HUDEP-2 (cell line): ENCODE results near the gene FOSB.

Experiments used
- DNase-seq, 76 experiments: peaks; one replicate each; lab custom pipeline; 2025; ENCODE audit not compliant: unreplicated experiment in 76 of 76; lab: John Stamatoyannopoulos, UW

The FOSB gene

DNA sequence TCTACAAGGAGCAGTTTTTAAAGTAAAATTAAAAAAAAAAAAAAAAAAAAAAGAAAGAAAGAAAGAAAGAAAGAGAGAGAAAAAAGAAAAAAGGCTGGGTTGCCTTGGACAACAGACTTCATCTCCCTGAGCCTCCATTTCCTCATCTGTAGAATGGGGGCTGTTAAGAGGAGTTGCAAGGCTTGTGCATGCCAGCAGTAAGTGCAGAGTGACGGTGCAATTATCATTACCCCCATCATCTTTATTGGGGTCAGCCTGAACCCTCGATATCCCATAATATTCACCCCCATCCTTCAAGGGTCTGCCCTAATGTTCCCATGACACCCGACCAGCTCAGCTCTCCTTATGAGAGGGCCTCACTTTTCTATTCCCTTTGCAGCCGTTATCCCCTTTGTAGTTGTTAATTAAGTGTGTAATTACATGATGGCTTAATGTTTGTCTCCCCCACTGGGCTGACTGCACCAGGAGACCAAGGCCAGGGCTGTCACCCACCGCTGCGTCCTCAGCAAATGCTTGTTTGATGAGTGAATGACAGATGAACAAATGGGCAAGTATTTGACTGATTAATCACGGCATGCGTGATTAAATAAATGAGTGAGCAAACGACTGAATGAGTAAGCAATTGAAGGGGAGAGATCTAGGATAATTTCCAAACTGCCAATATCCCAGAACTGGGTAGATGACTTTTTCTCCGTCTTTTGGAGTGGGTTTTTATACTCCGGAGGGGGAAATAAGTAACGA, 10.1 kb downstream of the FOSB start:
- DNase-seq = no peak

DNA sequence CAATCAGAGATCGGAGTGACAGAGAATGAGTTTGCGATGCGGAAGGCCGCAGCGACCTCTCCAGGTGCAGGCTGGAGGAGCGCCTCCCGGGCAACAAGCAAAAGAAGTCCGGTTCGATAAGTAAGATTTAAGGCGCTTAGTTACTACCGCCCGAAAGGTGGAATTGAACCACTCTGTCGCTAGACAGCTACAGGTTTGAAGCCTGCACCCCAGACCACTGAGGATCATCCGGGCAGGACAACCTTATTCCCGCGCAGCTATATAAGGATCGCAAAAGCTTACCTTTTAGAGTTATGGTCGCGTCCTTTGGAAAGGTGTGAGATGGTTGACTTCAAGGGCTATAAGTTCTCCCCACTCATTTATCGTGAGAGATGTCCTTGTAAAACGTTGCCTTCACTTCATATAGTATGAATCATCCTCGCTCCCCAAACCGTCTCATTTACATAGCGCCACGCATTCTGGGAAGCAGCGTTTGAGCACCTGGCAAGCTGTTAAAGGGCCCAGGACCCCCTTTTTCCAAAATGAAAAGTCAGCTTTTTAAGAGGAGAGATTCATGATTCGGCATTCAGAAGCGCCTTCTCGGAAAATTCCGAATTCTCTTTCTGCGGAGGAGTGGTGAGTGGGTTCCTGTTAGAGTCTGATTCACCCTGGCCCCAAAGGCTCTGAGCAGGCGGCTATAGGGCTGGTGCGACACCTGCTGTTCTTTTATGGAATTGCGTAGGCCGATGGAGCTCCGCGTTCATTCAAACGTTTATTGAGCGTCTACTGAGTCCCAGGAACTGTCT, 10.8 kb downstream of the FOSB start:
- DNase-seq = peak in 75 of 76 experiments; percentile 76 to 97 (median 88)

DNA sequence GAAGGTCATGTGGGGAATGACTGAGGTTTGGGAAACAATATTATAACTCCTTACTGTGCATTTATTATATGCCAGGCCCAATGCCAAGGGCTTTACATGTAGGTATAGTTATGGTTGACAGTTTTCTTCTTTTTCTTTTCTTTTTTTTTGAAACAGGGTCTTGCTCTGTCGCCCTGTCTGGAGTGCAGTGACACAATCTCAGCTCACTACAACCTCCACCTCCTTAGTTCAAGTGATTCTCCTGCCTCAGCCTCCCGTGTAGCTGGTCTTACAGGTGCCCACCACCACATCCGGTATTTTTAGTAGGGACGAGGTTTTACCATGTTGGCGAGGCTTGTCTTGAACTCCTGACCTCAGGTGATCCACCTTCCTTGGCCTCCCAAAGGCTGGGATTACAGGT, 15.2 kb downstream of the FOSB start:
- no peak for DNase-seq

DNA sequence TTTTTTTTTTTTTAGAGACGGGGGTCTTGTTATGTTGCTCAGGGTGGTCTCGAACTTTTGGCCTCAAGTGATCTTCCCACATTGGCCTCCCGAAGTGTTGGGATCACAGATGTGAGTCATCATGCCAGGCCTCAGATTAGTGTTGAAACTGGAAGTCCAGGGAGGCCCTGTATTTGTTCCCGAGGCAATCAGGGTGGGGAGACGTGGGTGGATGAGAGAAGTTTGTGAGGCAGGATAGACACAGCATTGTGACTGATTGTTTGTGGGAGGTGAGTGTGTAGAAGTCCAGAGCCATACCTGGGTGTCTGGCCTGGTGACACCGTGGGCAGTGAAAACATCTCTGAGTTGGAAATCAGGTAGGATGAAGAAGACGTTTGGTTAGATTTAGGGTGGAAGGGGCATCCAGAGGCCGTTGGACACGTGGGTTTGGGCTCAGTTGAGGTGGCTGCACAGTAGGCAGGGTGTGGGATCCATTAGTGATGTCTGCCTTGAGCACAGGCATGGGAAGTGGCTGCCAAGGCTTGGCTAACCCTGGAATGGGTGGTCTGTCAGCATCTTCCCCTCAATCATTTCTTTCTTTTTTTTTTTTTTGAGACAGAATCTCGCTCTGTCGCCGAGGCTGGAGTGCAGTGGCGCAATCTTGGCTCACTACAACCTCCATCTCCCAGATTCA, 16.6 kb downstream of the FOSB start:
- DNase-seq = no peak

DNA sequence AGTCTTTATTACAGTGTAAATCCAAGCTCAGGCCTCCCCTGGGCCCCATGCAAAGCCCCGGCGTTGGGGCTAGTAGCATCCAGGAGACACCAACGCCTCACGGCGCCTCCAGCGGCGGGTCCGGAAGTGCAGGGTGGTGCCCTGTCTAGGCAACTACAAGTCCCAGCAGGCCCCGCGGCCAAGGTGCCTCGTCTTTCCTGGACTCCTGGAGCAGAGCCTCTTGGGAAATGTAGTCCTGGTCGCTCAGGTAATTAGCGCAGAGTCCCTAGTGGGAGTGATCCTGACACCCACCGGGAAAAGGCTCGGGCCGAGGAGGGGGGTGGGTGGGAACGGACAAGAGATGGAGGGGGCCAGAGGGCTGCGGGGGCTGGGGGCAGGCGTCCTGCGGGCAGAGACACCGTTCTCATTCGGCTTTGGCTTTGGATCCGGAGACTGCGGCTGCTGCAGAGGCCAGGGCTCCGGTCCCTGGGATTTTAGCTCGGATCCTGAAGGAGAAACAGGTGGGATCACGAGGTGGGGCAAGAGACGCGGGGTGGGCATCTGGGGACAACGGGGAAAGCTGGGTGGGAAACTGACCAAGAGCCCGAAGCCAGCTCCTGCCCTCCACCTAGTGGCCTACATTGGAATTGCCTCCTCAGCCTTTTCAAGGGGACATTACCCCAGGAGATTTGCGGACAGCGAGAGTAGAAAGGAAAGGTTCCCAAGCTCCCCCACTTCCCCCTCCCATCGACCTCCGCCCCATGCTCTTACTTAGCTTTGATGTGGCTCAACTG, 17.7 kb downstream of the FOSB start:
- DNase-seq = peak in 75 of 76 experiments; percentile 81 to 99 (median 96)

DNA sequence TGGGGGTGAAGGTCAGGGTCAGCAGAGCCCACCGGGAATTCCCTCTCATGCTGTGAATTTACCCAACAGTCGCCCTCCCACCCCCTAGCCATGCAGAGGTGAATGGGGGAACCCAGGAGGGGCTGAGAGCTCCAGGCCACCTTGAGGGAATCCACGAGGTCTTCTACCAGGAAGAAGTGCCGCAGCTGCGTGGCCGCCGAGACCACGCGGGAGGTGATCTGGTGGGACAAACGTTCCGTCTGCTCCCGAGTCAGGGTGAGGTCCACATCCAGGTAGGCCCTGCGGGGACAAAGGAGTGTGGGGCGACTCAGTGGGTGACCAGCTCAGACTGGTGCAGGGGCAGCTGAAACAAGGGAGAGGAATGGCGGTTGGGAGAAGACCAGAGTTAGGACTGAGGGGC, 20.9 kb downstream of the FOSB start:
- no peak for DNase-seq

DNA sequence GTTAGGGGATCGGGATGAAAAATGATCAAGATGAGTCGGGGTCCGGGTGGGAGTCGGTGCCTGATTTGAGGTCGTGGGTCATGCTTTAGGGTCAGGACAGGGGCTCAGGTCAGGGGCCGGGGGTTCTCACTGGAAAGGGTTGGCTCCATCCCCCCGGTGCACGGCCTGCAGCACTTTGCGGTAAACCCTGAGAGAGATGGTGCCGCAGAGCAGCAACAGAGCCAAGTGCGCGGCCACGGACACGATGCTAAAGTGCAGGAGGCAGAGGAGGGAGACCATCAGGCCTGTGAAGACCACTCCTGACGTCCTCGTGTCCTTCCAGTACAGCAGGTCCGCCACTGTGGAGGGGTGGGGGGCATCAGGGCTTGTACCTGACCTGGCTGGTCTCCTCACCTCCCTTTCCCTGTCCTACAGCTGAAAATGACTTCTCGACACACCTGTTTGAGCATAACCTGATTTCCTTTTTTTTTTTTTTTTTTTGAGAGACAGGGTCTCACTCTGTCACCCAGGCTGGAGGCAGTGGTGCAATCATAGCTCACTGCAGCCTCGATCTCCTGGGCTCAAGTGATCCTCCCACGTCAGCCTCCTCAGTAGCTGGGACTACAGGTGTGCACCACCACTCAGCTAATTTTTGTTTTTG, 21.5 kb downstream of the FOSB start:
- DNase-seq = no peak

DNA sequence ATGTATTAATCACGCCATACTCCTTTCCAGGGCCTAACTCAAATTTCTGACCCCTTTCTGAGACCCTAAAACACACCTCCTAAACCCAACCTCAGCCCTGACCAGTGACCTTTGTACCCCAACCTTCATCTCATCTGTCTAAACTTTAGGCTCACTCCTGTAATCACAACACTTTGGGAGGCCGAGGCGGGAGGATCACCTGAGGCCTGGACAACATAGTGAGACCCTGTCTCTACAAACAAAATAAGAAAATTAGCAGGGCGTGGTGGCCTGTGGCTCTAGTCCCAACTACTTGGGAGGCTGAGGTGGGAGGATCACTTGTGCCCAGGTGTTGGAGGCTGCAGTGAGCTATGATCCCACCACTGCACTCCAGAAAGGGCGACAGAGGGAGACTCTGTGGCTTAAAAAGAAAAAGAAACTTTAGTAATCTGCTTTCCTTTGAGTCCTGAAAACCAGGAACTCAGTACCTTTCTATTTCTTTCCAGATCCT, 24.4 kb downstream of the FOSB start:
- DNase-seq = no peak

DNA sequence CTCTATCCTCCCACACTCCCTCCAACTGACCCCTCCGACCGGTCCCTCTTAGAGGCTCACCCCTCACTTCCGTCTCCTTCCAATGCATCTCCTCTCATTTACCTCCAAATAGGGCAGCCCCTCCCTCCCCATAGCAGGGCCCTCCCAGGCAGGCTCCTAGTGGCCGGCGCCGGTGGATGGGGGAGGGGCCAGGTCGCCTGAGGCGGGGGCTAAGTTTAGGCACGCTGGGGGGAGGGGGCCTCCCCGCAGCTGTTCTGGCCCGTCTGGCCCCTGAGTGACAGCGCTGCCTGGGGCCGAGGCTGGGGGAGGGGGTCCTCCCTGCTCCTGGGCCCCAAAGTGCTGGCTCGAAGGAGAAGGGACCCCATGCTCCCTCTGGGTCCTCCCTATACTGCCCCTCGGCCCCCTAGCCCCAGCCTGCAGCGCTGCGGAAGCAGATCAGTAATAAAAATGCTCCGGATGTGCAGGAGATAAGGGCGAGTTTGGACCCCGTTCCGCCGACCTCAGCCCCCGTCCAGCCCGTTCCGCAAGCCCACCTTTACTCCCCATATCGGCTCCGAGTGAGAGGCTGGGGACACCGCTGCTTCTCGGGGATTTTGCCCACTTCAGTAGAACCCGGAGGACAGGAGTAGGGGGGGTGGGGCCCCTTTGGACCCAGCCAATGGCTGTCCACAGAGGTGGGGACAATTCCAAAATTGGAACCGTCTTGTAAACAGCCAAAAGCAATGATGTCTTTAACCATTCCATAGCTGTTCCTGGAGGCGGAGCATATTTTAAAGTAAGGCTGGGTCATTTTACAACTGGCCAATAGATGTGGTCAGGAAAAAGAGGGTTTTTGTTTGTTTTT, 25.1 kb downstream of the FOSB start:
- peak in 23 of 76 experiments; percentile 7 to 50 (median 25) for DNase-seq

DNA sequence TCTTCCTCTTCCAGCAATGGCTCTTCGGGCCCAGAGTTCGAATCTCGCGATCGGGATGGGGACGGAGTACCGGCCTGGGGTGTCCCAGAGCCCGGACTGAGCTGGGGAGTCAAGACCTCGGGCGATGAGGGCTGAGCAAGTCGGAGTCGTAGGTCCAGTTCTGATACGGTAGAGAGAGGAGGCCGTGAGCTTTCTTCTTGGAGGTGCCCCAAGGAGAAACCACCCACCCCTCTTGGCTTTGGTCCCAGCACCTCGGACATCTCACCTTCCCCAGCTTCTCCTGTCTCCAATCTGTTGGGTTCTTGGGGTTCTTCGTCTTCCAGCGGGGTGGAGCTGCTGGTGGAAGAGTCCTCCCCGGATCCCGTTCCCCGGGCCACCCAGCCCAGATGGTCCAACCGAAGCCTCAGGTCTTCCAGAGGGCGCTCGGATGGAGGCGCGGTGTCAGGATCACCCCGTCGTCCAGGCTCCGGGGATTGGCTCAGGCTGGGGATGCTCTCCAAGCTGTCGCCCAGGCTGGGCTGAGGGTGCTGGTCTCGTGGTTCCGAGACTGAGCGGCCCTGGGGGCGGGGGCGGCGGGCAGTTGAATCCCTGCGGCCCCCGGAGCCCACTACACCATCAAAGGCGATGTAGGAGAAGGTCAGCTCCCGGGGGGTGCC, 26.6 kb downstream of the FOSB start:
- DNase-seq = no peak

DNA sequence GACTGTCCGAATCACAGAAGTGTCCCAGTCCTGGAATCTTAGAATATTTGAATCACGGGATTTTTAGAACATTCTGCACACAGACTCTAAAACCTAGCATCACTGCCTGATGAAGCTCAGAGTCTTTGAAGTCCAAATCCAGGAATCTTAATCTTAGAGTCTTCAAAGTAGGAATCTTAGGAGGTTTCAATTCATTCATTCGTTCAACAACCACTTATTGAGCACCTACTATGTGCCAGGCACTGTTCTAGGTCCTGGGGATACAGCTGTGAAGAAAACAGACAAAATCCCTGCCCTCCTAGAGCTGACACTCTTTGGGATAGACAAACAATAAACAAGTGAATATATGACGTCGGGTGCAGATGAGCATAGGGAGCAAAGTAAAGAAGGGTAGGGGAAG, 27.4 kb downstream of the FOSB start:
- no peak for DNase-seq

DNA sequence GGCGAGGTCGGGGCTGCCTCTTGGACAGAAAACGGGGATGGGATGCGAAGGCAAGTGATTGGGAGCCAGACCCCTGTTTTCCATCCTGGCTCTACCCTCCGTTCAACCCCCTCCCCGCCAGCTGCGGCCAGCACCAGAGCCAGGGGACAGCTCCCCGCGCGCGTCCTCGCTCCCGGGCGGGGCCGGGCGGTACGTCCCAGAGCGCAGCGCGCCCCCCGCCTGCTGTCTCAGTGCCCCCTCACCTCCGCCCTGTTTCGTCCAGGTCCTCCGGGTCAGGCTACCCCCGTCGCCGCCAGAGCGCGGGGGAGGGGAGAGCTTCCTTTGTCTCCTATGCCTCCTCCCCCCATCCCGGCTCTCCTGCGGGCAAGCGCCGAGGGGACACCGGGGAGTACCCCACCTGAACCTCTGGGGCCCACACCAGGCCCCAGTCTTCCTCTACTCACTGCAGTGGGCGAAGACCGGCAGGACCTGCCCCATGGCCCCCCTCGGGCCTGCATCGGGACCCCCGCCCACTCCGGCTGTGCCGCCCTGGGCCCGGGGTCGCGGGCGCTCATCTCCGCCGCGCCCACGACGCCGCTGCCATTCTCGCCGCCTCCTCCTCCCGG, 28.7 kb downstream of the FOSB start:
- DNase-seq = peak in 16 of 76 experiments; percentile 10 to 45 (median 30)

DNA sequence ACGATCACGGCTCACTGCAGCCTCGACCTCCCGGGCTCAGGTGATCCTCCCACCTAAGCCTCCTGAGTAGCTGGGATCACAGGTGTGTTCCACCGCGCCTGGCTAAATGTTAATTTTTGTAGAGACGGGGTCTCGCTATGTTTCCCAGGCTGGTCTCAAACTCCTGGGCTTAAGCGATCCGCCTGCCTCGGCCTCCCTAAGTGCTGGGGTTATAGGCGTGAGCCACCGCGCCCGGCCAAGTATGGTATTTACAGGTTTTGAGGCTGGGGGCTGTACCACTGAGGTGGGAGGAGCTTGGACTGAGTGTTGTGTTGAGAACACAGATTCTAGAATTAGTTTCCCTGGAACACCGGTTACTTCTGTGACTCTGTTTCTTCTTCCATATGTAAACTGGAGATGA, 30.0 kb downstream of the FOSB start:
- no peak for DNase-seq

DNA sequence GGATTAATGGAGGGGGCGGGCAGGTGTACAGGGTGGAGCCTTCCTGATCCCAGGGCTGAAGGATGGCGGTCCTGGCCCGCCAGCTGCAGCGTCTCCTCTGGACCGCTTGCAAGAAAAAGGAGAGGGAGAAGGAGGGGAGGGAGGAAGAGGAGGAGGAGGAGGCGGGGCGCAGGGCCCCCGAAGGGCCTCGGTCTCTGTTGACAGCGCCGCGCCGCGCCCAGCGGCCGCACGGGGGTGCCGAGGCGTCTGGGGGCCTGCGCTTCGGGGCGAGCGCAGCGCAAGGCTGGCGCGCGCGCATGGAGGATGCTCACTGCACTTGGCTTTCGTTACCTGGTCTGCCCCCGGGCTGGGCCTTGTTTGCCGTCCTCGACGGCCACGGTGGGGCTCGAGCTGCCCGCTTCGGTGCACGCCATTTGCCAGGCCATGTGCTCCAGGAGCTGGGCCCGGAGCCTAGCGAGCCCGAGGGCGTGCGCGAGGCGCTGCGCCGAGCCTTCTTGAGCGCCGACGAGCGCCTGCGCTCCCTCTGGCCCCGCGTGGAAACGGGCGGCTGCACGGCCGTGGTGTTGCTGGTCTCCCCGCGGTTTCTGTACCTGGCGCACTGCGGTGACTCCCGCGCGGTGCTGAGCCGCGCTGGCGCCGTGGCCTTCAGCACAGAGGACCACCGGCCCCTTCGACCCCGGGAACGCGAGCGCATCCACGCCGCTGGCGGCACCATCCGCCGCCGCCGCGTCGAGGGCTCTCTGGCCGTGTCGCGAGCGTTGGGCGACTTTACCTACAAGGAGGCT, 30.8 kb downstream of the FOSB start, which contains the start of gene PPM1N:
TSS of gene PPM1N (plus strand) at position 33 of the 785 bp plus-strand sequence. CDS start at position 63, 30 bp downstream.
- DNase-seq = peak in 71 of 76 experiments; percentile 20 to 81 (median 62)

DNA sequence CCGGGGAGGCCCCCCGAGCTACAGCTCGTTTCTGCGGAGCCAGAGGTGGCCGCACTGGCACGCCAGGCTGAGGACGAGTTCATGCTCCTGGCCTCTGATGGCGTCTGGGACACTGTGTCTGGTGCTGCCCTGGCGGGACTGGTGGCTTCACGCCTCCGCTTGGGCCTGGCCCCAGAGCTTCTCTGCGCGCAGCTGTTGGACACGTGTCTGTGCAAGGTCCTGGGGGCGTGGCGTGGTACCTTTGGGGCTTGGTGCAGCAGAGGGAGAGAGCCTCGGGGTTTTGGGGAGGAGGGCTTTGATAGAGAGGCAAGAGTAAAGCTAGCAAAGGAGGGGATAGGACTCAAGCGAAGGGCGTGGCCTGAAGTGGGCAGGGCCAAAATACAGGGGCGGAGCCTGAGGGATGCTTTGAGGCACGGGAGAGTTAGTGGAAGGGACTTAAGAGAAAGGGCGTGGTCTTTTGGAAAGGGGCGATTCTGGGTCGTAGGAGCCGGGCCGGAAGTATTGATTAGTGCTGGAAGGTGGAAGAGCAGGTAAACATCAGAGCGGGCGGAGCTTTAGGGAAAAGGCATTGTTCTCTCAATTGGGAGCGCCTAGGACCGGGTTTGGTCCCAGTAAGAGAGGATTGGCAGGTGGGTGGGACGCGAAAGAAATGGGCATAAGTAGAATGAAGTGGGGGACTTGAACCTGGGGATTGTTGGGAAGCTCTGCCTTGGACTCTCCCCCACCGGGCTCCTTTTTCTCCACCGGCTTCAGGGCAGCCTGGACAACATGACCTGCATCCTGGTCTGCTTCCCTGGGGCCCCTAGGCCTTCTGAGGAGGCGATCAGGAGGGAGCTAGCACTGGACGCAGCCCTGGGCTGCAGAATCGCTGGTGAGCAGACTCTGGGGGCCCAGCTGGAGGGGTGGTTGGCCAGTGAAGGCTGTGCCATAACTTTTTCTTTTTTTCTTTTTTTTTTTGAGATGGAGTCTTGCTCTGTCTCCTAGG, 31.7 kb downstream of the FOSB start:
- DNase-seq = peak in 74 of 76 experiments; percentile 58 to 96 (median 90)
